GM19240 (cell line): ENCODE measurements around the gene MMD.
"Not testable (repeated sequence)": the region's sequence is repeated elsewhere in the genome, so short reads cannot be mapped to it uniquely, and the experiment has no call there.

Experiments used
- DNase-seq: peaks from one replicate; pipeline ENCODE4 v3.0.0; 2011; ENCODE audit warnings: low spot score; ENCODE audit not compliant: insufficient read length

Gene MMD

GRCh38 chr17:55421179-55421934 is at the start of gene MMD:
Gene MMD, minus strand, starts transcription at chr17:55421835. Its CDS starts 140 bp downstream, at chr17:55421695.
- DNase-seq: no peak

GRCh38 chr17:55466671-55467070 is 45.0 kb upstream of the MMD start:
- no peak for DNase-seq

- not testable (repeated sequence) for DNase-seq
Measured at GRCh38 chr17:55465771-55466170, 44.1 kb upstream of the MMD start.

GRCh38 chr17:55463600-55463999 is 42.0 kb upstream of the MMD start:
- no peak for DNase-seq

GRCh38 chr17:55462711-55463110 is 41.1 kb upstream of the MMD start:
- DNase-seq: no peak

GRCh38 chr17:55462234-55462633 is 40.6 kb upstream of the MMD start:
- no peak for DNase-seq

- no peak for DNase-seq
Measured at GRCh38 chr17:55458978-55459377, 37.3 kb upstream of the MMD start.

GRCh38 chr17:55458287-55458900 is 36.8 kb upstream of the MMD start:
- no peak for DNase-seq

- no peak for DNase-seq
Measured at GRCh38 chr17:55456307-55457240, 34.9 kb upstream of the MMD start.

- no peak for DNase-seq
Measured at GRCh38 chr17:55454906-55455474, 33.4 kb upstream of the MMD start.

GRCh38 chr17:55453839-55454557 is 32.4 kb upstream of the MMD start:
- no peak for DNase-seq

GRCh38 chr17:55452139-55452790 is 30.6 kb upstream of the MMD start:
- DNase-seq: no peak

GRCh38 chr17:55451758-55452138 is 30.1 kb upstream of the MMD start:
- DNase-seq: no peak

GRCh38 chr17:55451203-55451641 is 29.6 kb upstream of the MMD start:
- DNase-seq: no peak

- no peak for DNase-seq
Measured at GRCh38 chr17:55450232-55450825, 28.7 kb upstream of the MMD start.

- DNase-seq: no peak
Measured at GRCh38 chr17:55448681-55449080, 27.0 kb upstream of the MMD start.

- DNase-seq: no peak
Measured at GRCh38 chr17:55446581-55447205, 25.1 kb upstream of the MMD start.

GRCh38 chr17:55446004-55446403 is 24.4 kb upstream of the MMD start:
- not testable (repeated sequence) for DNase-seq
